Lung (tissue), 12 donors: ENCODE data around the gene SFMBT1. TPM values are rescaled to one million over a fixed set of nuclear protein-coding genes. Genes with fewer than 3 reads are reported as not detected.

Experiments
- ATAC-seq: fragments of 200-7000 bp; cut with Tn5 transposase; one replicate; pipeline ENCODE4 v1.9.1; 2020; ENCODE audit warnings: moderate number of reproducible peaks; ENCODE audit not compliant: insufficient read depth, low FRiP score
- DNase-seq, 3 donors: peaks; one replicate each; pipeline ENCODE4 v3.0.0-alpha.2; 2013 to 2017
- H3K27ac ChIP-seq, 2 donors: one replicate each; pipeline ENCODE4 v1.5.1; 2013; ENCODE audit warnings: mild to moderate bottlenecking in 2 of 2, moderate library complexity in 2 of 2, control low read depth in 1 of 2, inconsistent platforms in 1 of 2, low read depth in 1 of 2, low read length in 1 of 2
- H3K27me3 ChIP-seq, 3 donors: one replicate each; pipeline ENCODE4 v1.5.1; 2013; ENCODE audit warnings: low read length in 2 of 3; ENCODE audit not compliant: control insufficient read depth in 3 of 3, insufficient read depth in 3 of 3
- H3K36me3 ChIP-seq, 4 donors: one replicate each; pipeline ENCODE4 v1.5.1; 2013; ENCODE audit warnings: low read length in 4 of 4, mild to moderate bottlenecking in 1 of 4, moderate library complexity in 1 of 4; ENCODE audit not compliant: control insufficient read depth in 4 of 4, insufficient read depth in 4 of 4
- H3K4me1 ChIP-seq, 5 donors: one replicate each; pipeline ENCODE4 v1.5.1; 2013; ENCODE audit warnings: low read length in 5 of 5, mild to moderate bottlenecking in 2 of 5, moderate library complexity in 1 of 5; ENCODE audit not compliant: control insufficient read depth in 5 of 5, insufficient read depth in 5 of 5
- H3K4me3 ChIP-seq: one replicate; pipeline ENCODE4 v1.5.1; 2013; ENCODE audit warnings: mild to moderate bottlenecking, control low read depth, moderate library complexity
- H3K9ac ChIP-seq, 2 donors: one replicate each; pipeline ENCODE4 v1.5.1; 2013; ENCODE audit warnings: low read length in 2 of 2, control low read depth in 1 of 2; ENCODE audit not compliant: insufficient read depth in 1 of 2
- H3K9me3 ChIP-seq, 4 donors: one replicate each; pipeline ENCODE4 v1.5.1; 2013; ENCODE audit warnings: low read length in 3 of 4, mild to moderate bottlenecking in 1 of 4, moderate library complexity in 1 of 4; ENCODE audit not compliant: control insufficient read depth in 4 of 4, insufficient read depth in 3 of 4
- CTCF ChIP-seq: IDR thresholded peaks from 2 replicates; pipeline ENCODE4 v1.5.1; 2012; ENCODE audit warnings: mild to moderate bottlenecking; ENCODE audit errors: control extremely low read depth, extremely low read depth
- WGBS, 2 donors: extraction: QIAGEN DNeasy Blood & Tissue Kit; methylation state at CpG; one replicate each; pipeline ENCODE4 v1.1.7; 2013; 5-methylcytosine and 5-hydroxymethylcytosine counted together
- polyA plus RNA-seq, 2 donors: library from polyadenylated mRNA; stranded (reverse); fragments of 200-250 nt; gene quantifications; one replicate each; pipeline ENCODE4 v1.2.1, GENCODE V29; 2013
- total RNA-seq, 2 donors: library from RNA; depleted of rRNA in 1 of 2; stranded (reverse); fragments of >200 nt in 1 of 2; gene quantifications; one replicate each; pipeline ENCODE4 v1.2.1, GENCODE V29; 2014 to 2021
- donor health status: control.
- donor health status: control.
- donor health status: Bipolar disorder and iron deficiency.
- donor health status: healthy.
- donor health status: DM: yes; HTN: yes; CAD: no.

SFMBT1 gene
- total and polyA plus RNA-seq, 4 donors = 3.4 to 19.2 (median 9.7) TPM

- no peak for TF ChIP-seq CTCF
These were observed 39.9 kb downstream of the SFMBT1 start for GRCh38 chr3:53005854-53006513.

DNA sequence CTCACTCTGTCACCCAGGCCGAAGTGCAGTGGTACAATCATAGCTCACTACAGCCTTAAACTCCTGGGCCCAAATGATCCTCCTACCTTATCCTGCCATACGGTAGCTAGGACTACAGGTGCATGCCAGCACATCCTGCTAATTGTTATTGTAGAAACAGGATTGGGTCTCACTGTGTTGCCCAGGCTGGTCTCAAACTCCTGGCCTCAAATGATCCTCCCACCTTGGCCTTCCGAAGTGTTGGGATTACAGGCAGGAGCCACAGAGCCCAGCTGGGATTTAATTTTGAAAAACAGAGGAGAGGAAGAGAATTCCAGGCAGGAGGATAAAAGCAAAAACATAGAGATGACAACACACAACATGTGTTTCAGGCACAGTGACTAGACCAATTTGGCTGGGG is 40.5 kb downstream of the SFMBT1 start:
- no peak overlapping the region for H3K4me3 ChIP-seq
- H3K9ac ChIP-seq = no peak overlapping the region
- WGBS, 2 donors = 65 to 93% methylated on average over 3 of the region's 3 CpGs
- H3K27me3 ChIP-seq = no peaks in the 10 kb centered on the region
- no peak for ATAC-seq
- no peak overlapping the region for H3K27ac ChIP-seq
- H3K4me1 ChIP-seq = peaks cover 0 to 3% (median 0%) of the 10 kb centered on the region in 5 donors
- no peaks in the 10 kb centered on the region for H3K36me3 ChIP-seq
- no peak for TF ChIP-seq CTCF
- DNase-seq = no peak
- no peaks in the 10 kb centered on the region for H3K9me3 ChIP-seq

More at GRCh38 chr3:53005854-53006513, 39.9 kb downstream of the SFMBT1 start:
- 79 to 83% methylated on average over 12 of the region's 12 CpGs for WGBS, 2 donors
- DNase-seq (no peak), ATAC-seq (no peak)
- Histone ChIP-seq H3K4me3 (no peak overlapping the region), H3K36me3 (no peaks in the 10 kb centered on the region), H3K27me3 (no peaks in the 10 kb centered on the region), H3K9me3 (no peaks in the 10 kb centered on the region), H3K9ac (no peak overlapping the region), H3K27ac (no peak overlapping the region), H3K4me1 (peaks cover 0 to 3% (median 0%) of the 10 kb centered on the region in 5 donors)

- no peaks in the 10 kb centered on the region for H3K36me3 ChIP-seq
- WGBS, 2 donors = 94 to 95% methylated on average over 7 of the region's 7 CpGs
- no peak overlapping the region for H3K4me3 ChIP-seq
- no peaks in the 10 kb centered on the region for H3K9me3 ChIP-seq
- peaks cover 0 to 5% (median 0%) of the 10 kb centered on the region in 5 donors for H3K4me1 ChIP-seq
- no peak overlapping the region for H3K9ac ChIP-seq
- DNase-seq = no peak
- no peaks in the 10 kb centered on the region for H3K27me3 ChIP-seq
- no peak for TF ChIP-seq CTCF
- ATAC-seq = no peak
- no peak overlapping the region for H3K27ac ChIP-seq
These were observed 42.6 kb downstream of the SFMBT1 start for GRCh38 chr3:53003320-53003719.
